Subcutaneous adipose tissue (tissue), 4 donors: ENCODE results near the gene PSMA7. TPM values are rescaled to one million over a fixed set of nuclear protein-coding genes. Genes with fewer than 3 reads are reported as not detected.

Experiments
- total RNA-seq, 4 donors: library from RNA; depleted of rRNA; stranded (reverse); fragments of >200 nt; gene quantifications; one replicate each; pipeline ENCODE4 v1.1.0, GENCODE V29; 2016
- TF ChIP-seq, protein P1 (sequence below): fragments of 450-650 bp; IDR thresholded peaks from one replicate; pipeline ENCODE4 v1.5.1; 2016; ENCODE audit warnings: low read depth, mild to moderate bottlenecking, control low read depth, antibody characterized with exemption, moderate library complexity

The PSMA7 gene
- total RNA-seq, 4 donors from 2014 or later: 299 to 630 (median 399) TPM

DNA sequence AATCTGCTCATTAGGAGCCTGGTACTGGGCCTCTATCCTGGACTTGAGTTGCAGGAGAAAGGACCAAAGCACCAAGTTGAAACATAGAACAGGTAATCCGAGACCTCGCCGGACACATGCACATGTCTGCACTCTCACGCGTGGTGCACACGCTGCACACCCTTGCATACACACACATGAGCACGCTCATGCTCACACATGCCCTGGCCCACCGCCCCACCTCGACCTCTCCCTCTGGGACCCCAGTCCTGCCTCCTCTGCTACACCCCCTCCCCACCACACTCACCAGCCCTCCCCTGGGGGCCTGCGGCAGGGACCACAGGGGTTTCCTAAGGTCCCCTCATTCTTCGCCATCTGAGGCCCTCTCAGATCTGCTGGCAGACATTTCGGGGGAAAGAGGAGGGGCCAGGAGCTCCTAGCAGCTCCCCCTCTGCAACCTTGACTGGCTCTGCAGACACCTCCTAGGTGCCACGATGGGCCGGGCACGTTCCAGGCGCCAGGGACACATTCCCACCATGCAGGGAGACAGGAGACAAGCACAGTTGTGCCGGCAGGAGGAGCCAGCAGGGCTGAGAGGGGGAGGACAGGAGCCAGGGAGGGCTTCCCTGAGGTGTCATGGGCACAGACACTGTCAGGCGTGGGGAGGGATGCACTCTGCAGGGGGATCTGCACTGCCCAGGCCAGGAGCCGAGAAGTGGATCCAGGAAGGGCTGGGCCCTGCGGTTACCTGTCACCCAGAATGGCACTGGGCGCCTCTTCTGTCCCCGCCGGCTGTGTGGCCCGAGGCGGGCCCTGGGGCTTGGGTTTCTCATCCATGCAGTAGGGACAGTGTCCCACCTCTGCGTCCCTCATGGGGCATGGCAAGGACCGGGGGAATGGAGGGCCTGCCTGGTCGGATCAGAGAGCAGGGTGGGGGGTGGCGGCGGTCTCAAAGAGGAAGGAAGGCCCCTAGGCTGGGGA is 46.5 kb downstream of the PSMA7 start:
- TF ChIP-seq, protein P1, sequence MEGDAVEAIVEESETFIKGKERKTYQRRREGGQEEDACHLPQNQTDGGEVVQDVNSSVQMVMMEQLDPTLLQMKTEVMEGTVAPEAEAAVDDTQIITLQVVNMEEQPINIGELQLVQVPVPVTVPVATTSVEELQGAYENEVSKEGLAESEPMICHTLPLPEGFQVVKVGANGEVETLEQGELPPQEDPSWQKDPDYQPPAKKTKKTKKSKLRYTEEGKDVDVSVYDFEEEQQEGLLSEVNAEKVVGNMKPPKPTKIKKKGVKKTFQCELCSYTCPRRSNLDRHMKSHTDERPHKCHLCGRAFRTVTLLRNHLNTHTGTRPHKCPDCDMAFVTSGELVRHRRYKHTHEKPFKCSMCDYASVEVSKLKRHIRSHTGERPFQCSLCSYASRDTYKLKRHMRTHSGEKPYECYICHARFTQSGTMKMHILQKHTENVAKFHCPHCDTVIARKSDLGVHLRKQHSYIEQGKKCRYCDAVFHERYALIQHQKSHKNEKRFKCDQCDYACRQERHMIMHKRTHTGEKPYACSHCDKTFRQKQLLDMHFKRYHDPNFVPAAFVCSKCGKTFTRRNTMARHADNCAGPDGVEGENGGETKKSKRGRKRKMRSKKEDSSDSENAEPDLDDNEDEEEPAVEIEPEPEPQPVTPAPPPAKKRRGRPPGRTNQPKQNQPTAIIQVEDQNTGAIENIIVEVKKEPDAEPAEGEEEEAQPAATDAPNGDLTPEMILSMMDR: no peak

DNA sequence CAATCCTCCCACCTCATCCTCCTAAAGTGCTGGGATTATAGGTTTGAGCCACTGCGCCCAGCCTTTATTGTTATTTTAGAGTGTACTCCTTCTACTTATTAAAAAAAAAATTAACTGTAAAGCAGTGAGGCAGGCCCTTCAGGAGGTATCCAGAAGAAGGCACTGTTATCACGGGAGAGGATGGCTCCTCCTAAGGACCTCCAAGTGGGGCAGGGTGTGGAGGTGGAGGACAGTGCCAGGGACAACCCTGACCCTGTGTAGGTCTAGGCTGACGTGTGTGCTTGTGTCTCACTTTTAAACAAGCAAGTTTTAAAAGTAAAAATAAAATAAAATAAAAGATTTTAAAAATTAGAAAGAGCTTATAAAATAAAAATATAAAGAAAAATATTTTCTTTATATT is 53.8 kb downstream of the PSMA7 start:
- TF ChIP-seq, protein P1: no peak

DNA sequence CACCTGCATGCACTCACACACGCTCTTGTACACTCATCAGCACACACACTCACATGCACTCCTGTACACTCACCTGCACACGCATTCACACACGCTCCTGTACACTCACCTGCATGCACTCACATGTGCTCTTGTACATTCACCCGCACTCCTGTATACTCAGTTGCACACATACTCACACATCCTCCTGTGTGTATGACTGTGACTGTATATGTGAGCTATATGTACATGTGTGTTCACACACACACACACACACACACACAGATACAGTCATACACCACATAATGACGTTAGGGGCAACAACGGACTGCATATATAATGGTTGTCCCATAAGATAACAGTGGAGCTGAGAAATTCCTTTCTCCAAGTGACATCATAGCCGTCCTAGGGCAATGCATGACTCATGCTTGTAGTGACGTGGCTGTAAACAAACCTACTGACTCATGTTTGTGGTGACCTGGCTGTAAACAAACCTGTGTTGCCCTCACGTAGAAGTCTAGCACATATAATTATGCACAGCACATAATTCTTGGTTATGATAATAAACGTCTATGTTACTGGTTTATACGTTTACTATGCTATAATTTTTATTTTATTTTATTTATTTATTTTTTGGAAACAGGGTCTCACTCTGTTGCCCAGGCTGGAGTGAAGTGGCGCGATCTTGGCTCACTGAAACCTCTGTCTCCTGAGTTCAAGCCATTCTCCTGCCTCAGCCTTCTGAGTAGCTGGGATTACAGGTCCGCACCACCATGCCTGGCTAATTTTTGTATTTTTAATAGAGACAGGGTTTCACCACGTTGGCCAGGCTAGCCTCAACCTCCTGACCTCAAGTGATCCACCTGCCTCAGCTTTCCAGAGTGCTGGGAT is 54.7 kb downstream of the PSMA7 start:
- TF ChIP-seq, protein P1: no peak

DNA sequence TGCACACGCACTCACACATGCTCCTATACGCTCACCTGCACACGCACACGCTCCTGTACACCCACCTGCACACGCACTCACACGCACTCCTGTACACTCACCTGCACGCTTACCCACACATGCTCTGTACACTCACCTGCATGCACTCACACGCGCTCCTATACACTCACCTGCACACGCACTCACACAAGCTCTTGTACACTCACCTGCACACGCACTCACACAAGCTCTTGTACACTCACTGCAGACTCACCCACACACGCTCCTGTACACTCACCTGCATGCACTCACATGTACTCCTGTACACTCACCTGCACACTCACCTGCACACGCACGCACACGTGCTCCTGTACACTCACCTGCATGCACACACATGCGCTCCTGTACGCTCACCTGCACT is 55.6 kb downstream of the PSMA7 start:
- TF ChIP-seq, protein P1: no peak

DNA sequence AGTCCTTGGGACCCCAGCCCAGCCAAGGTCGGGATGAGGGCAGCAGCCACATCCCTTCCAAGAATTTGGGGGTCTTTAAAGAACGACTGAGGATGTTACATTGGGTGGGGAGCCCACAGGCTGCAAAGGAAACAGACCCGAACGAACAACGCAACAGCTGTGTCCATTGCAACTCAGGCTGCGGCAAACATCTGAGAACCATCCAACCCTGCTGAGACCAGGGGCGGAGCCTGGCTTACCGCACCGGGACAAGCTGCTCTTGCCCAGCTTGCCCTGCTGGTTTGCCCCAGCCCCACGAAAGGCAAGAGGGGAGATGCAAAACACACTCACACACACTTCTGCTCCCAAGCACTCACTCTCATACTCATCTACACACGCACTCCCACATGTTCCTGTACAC is 56.0 kb downstream of the PSMA7 start:
- TF ChIP-seq, protein P1: no peak

Other genes with a start within 250 kb of the PSMA7 start
- 10 to 100 TPM in 3 of 4 donors, 1 to 10 TPM in 1; 7.7 to 16.0 (median 10.7) TPM for gene TAF4, start 77.5 kb downstream of the PSMA7 start, total RNA-seq
- 10 to 100 TPM; 18.3 to 33.0 (median 20.1) TPM for gene LSM14B, start 20.9 kb downstream of the PSMA7 start, total RNA-seq
- gene SS18L1, start 375 bp upstream of the PSMA7 start, total RNA-seq: 10 to 100 TPM; 10.3 to 18.3 (median 12.9) TPM
- gene MTG2, start 39.6 kb upstream of the PSMA7 start, total RNA-seq: 10 to 100 TPM; 17.0 to 26.1 (median 22.6) TPM
- not detected for gene HRH3, start 76.9 kb upstream of the PSMA7 start, total RNA-seq
- 10 to 100 TPM; 25.3 to 43.1 (median 27.6) TPM for gene OSBPL2, start 95.1 kb upstream of the PSMA7 start, total RNA-seq
- gene ADRM1, start 159.6 kb upstream of the PSMA7 start, total RNA-seq: 100 to 1,000 TPM in 2 of 4 donors, 10 to 100 TPM in 2; 78.5 to 141 (median 101) TPM
- gene LAMA5, start 223.9 kb upstream of the PSMA7 start, total RNA-seq: 100 to 1,000 TPM in 1 of 4 donors, 10 to 100 TPM in 3; 14.1 to 131 (median 34.5) TPM
- 1,000 to 10,000 TPM; 1,888 to 3,001 (median 2,521) TPM for gene RPS21, start 243.7 kb upstream of the PSMA7 start, total RNA-seq